Right renal pelvis (tissue), 4 donors: ENCODE measurements around the gene CDC23. TPM values are rescaled to one million over a fixed set of nuclear protein-coding genes. Genes with fewer than 3 reads are reported as not detected.
"Not testable (repeated sequence)": the region's sequence is repeated elsewhere in the genome, so short reads cannot be mapped to it uniquely, and the experiment has no call there.

Source experiments
- DNase-seq, 4 donors: peaks; one replicate each; pipeline ENCODE4 v3.0.0-alpha.2; 2013; ENCODE audit warnings: low read depth in 4 of 4, low spot score in 3 of 4, missing footprints in 1 of 4
- polyA plus RNA-seq, 4 donors: library from polyadenylated mRNA; unstranded; fragments of 120-200 nt; gene quantifications; one replicate each; pipeline ENCODE4 v1.2.1, GENCODE V29; 2013; ENCODE audit not compliant: insufficient read length in 4 of 4

The CDC23 gene
- polyA plus RNA-seq, 4 donors: 53.9 to 68.7 (median 67.0) TPM

GRCh38 chr5:138148811-138149210, 64.3 kb downstream of the CDC23 start:
- no peak for DNase-seq

- not testable (repeated sequence) for DNase-seq
Measured at GRCh38 chr5:138143578-138143977, 69.5 kb downstream of the CDC23 start.

- DNase-seq: no peak
Measured at GRCh38 chr5:138141734-138142133, 71.4 kb downstream of the CDC23 start.

- no peak for DNase-seq
Measured at GRCh38 chr5:138140268-138140667, 72.9 kb downstream of the CDC23 start.

- DNase-seq: no peak
Measured at GRCh38 chr5:138139781-138140090, 73.4 kb downstream of the CDC23 start.

- DNase-seq: peak; percentile 49 to 61 (median 58)
Measured at GRCh38 chr5:138138949-138139780, 74.0 kb downstream of the CDC23 start, which contains the start of gene NME5. NME5 (minus strand) TSS chr5:138139428; CDS start chr5:138138780, 648 bp downstream.

Other genes with a start within 250 kb of the CDC23 start
- 10 to 100 TPM; 48.5 to 60.0 (median 54.2) TPM for gene FAM13B, start 180.2 kb downstream of the CDC23 start, polyA plus RNA-seq
- gene WNT8A, start 129.3 kb downstream of the CDC23 start, polyA plus RNA-seq: under 1 TPM; 0.11 to 0.17 (median 0.14) TPM
- 10 to 100 TPM; 20.3 to 28.7 (median 24.0) TPM for gene NME5, start 73.9 kb downstream of the CDC23 start, polyA plus RNA-seq
- gene BRD8, start 34.7 kb downstream of the CDC23 start, polyA plus RNA-seq: 100 to 1,000 TPM in 3 of 4 donors, 10 to 100 TPM in 1; 98.8 to 134 (median 122) TPM
- 10 to 100 TPM; 35.1 to 41.9 (median 37.7) TPM for gene KIF20A, start 34.2 kb downstream of the CDC23 start, polyA plus RNA-seq
- 1 to 10 TPM; 2.7 to 7.3 (median 3.9) TPM for gene GFRA3, start 61.3 kb upstream of the CDC23 start, polyA plus RNA-seq
- 1 to 10 TPM; 6.7 to 7.6 (median 7.1) TPM for gene CDC25C, start 118.5 kb upstream of the CDC23 start, polyA plus RNA-seq
- gene FAM53C, start 124.9 kb upstream of the CDC23 start, polyA plus RNA-seq: 10 to 100 TPM; 31.0 to 33.1 (median 31.7) TPM
- gene KDM3B, start 139.4 kb upstream of the CDC23 start, polyA plus RNA-seq: 10 to 100 TPM; 88.8 to 95.8 (median 94.0) TPM
- 10 to 100 TPM in 2 of 4 donors, 1 to 10 TPM in 2; 7.7 to 12.9 (median 10.2) TPM for gene REEP2, start 225.7 kb upstream of the CDC23 start, polyA plus RNA-seq